ENCODE measurements around the gene CENPH. TPM values are rescaled to one million over a fixed set of nuclear protein-coding genes. Genes with fewer than 3 reads are reported as not detected.

CENPH gene
- total RNA-seq, 4 donors from 2014 or later: 0.88 to 3.4 (median 1.9) TPM

DNA sequence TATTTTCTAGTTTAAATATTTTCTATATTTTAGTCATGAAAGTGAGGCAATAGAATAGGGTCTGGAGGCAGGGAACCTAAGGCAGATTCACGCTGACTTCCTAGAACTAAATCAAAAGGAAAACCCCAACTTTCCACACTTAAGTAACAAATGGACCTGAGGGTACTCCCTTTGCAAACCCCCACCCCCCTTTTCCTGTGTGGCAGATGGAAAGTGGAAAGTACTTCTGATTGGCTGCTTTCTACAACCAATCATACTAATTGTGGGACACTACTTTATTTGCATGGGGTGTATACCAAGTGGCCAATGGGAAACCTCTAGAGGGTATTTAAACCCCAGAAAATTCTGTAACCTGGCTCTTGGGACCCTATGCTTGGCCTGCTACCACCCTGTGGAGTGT is 4.8 kb upstream of the CENPH start:
- intact Hi-C loops (cut with DNase I): no loop called here
- WGBS, 2 donors: 92 to 95% methylated on average over 1 of the region's 1 CpG
- H3K27me3 ChIP-seq: no peaks in the 10 kb centered on the region

GRCh38 chr5:69187342-69187741 is 2.0 kb upstream of the CENPH start:
- H3K4me3 ChIP-seq (replicated peaks in 1 of 3): no peak overlapping the region
- no peak overlapping the region for H3K27ac ChIP-seq
- no peaks in the 10 kb centered on the region for H3K27me3 ChIP-seq
- no peaks in the 10 kb centered on the region for H3K9me3 ChIP-seq
- TF ChIP-seq POLR2A (IDR thresholded peaks at IDR 0.05) (no peak), CTCF (IDR thresholded peaks at IDR 0.05) (no peak)
- peaks cover 6 to 7% of the 10 kb centered on the region in 2 donors for H3K4me1 ChIP-seq
- 90 to 97% methylated on average over 2 of the region's 2 CpGs for WGBS, 2 donors
- DNase-seq: no peak
- H3K36me3 ChIP-seq: no peaks in the 10 kb centered on the region
- intact Hi-C loops (cut with DNase I): no loop called here

More for the DNA sequence above, 4.8 kb upstream of the CENPH start:
- Histone ChIP-seq H3K4me1 (peaks cover 1 to 6% of the 10 kb centered on the region in 2 donors), H3K4me3 (replicated peaks in 1 of 3) (no peak overlapping the region), H3K36me3 (no peaks in the 10 kb centered on the region), H3K27ac (no peak overlapping the region), H3K9me3 (no peaks in the 10 kb centered on the region)
- no peak for DNase-seq
- TF ChIP-seq CTCF (IDR thresholded peaks at IDR 0.05) (no peak), POLR2A (IDR thresholded peaks at IDR 0.05) (no peak)

- TF ChIP-seq POLR2A (IDR thresholded peaks at IDR 0.05) (no peak), CTCF (IDR thresholded peaks at IDR 0.05) (no peak)
- DNase-seq: no peak
These were observed 597 bp upstream of the CENPH start for GRCh38 chr5:69188811-69189161.

DNA sequence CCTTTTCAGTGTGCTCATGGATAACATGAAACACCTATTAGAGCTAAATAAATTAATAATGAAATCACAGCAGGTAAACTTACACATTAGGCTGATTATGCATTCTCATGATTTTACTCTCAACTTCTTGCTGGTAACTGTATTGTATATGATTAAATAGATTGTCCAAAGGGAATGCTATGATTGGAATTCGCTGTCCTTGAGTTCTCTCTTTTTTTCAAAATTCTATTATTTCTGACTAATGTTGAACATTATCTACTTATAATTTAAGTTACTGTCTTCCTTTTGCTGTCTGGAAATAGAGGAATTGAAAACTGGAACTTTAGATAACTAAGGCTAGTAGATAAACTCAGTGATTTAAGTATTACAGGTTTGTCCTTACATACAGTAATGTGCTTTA is 13.1 kb downstream of the CENPH start:
- no peak for DNase-seq
- no peak overlapping the region for H3K27ac ChIP-seq
- no peaks in the 10 kb centered on the region for H3K4me1 ChIP-seq
- no peak for TF ChIP-seq POLR2A (IDR thresholded peaks at IDR 0.05)
- no peak for TF ChIP-seq CTCF (IDR thresholded peaks at IDR 0.05)
- no peaks in the 10 kb centered on the region for H3K27me3 ChIP-seq
- H3K9me3 ChIP-seq: no peaks in the 10 kb centered on the region
- no peaks in the 10 kb centered on the region for H3K36me3 ChIP-seq
- 94 to 96% methylated on average over 1 of the region's 1 CpG for WGBS, 2 donors
- H3K4me3 ChIP-seq (replicated peaks in 1 of 3): no peak overlapping the region
- intact Hi-C loops (cut with DNase I): no loop called here

More at GRCh38 chr5:69188811-69189161, 597 bp upstream of the CENPH start:
- peak overlapping the region in 2 of 3 donors; percentile 75 to 98 for H3K4me3 ChIP-seq (replicated peaks in 1 of 3)
- WGBS, 2 donors: 20% methylated on average over 8 of the region's 8 CpGs
- peaks cover 6 to 7% of the 10 kb centered on the region in 2 donors for H3K4me1 ChIP-seq
- no peaks in the 10 kb centered on the region for H3K27me3 ChIP-seq
- H3K9me3 ChIP-seq: no peaks in the 10 kb centered on the region
- intact Hi-C loops (cut with DNase I): no loop called here
- no peaks in the 10 kb centered on the region for H3K36me3 ChIP-seq
- H3K27ac ChIP-seq: peak overlapping the region in 1 of 3 donors; percentile 65

DNA sequence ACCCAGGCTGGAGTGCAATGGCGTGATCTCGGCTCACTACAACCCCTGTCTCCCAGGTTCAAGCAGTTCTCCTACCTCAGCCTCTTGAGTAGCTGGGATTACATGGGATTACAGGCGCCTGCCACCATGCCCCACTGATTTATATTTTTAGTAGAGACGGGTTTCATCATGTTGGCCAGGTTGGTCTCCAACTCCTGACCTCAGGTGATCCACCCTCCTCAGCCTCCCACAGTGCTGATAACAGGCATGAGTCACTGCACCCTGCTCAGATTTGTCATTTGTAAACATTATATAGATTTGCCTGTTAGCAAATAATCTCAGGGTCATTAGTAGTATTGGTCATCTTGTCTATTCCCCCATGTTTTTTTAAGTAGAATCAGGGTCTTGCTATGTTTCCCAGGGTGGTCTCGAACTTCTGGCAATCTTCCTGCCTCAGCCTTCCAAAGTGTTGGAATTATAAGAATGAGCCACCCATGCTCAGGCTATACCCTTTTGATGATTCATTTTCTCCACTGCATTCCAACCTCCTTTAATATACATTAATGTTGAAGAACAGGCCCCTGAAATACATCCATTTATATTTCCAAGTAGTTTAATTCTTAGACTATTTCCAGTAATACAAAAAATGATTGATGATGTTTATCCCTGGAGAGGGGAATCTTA is 17.3 kb downstream of the CENPH start:
- H3K36me3 ChIP-seq: no peaks in the 10 kb centered on the region
- DNase-seq: no peak
- no peaks in the 10 kb centered on the region for H3K4me1 ChIP-seq
- TF ChIP-seq POLR2A (IDR thresholded peaks at IDR 0.05): no peak
- TF ChIP-seq CTCF (IDR thresholded peaks at IDR 0.05): no peak
- H3K9me3 ChIP-seq: no peaks in the 10 kb centered on the region
- WGBS, 2 donors: 97 to 100% methylated on average over 5 of the region's 5 CpGs
- H3K27ac ChIP-seq: no peak overlapping the region
- H3K27me3 ChIP-seq: no peaks in the 10 kb centered on the region
- no peak overlapping the region for H3K4me3 ChIP-seq (replicated peaks in 1 of 3)
- intact Hi-C loops (cut with DNase I): no loop called here

Data from thyroid gland (tissue), 4 donors.